Breast epithelium (tissue), 3 donors: ENCODE data around the gene EIF1AY.

ENCODE experiments used
- POLR2A ChIP-seq: fragments of 450-650 bp; IDR thresholded peaks from one replicate; pipeline ENCODE4 v1.6.1; 2016; ENCODE audit warnings: antibody characterized with exemption, mild to moderate bottlenecking, moderate library complexity
- POLR2AphosphoS5 ChIP-seq, 3 donors: sonication (generic); formaldehyde crosslinking; IDR thresholded peaks; one replicate each; pipeline ENCODE4 v1.6.1; 2017; ENCODE audit warnings: antibody characterized with exemption in 3 of 3
- TF ChIP-seq, protein P1 (sequence below), 3 donors: fragments of 450-650 bp; IDR thresholded peaks; one replicate each; pipeline ENCODE4 v1.5.1; 2016 to 2017; ENCODE audit warnings: antibody characterized with exemption in 3 of 3, mild to moderate bottlenecking in 3 of 3, moderate library complexity in 3 of 3

DNA sequence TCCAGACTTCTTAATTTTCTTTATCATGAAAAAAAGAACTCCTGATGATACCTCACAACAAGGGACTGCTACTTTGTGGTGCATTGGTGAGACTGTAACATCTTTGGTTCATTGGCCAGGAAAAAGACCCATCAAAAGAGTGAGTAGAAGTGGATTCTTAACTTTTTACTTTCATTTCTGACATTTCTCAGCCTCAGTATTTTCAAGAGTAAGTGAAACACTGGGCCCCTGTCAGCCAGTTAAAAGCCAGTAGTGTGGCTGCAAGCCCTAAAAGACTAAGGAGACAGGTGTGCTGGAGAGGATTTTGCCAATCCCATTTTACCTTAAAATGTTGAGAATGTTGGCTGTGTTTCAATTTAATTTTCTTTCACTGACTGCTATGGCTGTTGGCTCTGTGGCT is 36.6 kb upstream of the EIF1AY start:
- TF ChIP-seq POLR2A = no peak
- TF ChIP-seq, protein P1, sequence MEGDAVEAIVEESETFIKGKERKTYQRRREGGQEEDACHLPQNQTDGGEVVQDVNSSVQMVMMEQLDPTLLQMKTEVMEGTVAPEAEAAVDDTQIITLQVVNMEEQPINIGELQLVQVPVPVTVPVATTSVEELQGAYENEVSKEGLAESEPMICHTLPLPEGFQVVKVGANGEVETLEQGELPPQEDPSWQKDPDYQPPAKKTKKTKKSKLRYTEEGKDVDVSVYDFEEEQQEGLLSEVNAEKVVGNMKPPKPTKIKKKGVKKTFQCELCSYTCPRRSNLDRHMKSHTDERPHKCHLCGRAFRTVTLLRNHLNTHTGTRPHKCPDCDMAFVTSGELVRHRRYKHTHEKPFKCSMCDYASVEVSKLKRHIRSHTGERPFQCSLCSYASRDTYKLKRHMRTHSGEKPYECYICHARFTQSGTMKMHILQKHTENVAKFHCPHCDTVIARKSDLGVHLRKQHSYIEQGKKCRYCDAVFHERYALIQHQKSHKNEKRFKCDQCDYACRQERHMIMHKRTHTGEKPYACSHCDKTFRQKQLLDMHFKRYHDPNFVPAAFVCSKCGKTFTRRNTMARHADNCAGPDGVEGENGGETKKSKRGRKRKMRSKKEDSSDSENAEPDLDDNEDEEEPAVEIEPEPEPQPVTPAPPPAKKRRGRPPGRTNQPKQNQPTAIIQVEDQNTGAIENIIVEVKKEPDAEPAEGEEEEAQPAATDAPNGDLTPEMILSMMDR (IDR thresholded peaks at IDR 0.05) = no peak
- TF ChIP-seq POLR2AphosphoS5 (IDR thresholded peaks at IDR 0.05) = no peak
